H9 (cell line): ENCODE measurements around the gene MAGI1. TPM values are rescaled to one million over a fixed set of nuclear protein-coding genes. Genes with fewer than 3 reads are reported as not detected.

Source experiments
- DNase-seq: peaks from one replicate; pipeline ENCODE4 v3.0.0-alpha.2; 2017
- H2AFZ ChIP-seq: one replicate; pipeline ENCODE4 v1.6.1; 2013; ENCODE audit warnings: mild to moderate bottlenecking, low read length, control low read depth, moderate library complexity
- H2AK5ac ChIP-seq: 2 replicates; pipeline ENCODE4 v1.6.1; 2013; ENCODE audit warnings: low read length, control low read depth, mixed read lengths; ENCODE audit not compliant: insufficient read length
- H2BK120ac ChIP-seq: one replicate; pipeline ENCODE4 v1.6.1; 2013; ENCODE audit warnings: low read depth, mild to moderate bottlenecking, low read length, control low read depth, inconsistent platforms; ENCODE audit not compliant: poor library complexity, severe bottlenecking
- H2BK12ac ChIP-seq: 2 replicates; pipeline ENCODE4 v1.6.1; 2013; ENCODE audit warnings: low read length, control low read depth, mixed read lengths, low read depth; ENCODE audit not compliant: insufficient read length
- H2BK15ac ChIP-seq: 2 replicates; pipeline ENCODE4 v1.6.1; 2013; ENCODE audit warnings: low read depth, low read length, control low read depth
- H2BK20ac ChIP-seq: one replicate; pipeline ENCODE4 v1.6.1; 2013; ENCODE audit warnings: low read depth, mild to moderate bottlenecking, low read length, control low read depth, inconsistent platforms; ENCODE audit not compliant: poor library complexity, severe bottlenecking
- H2BK5ac ChIP-seq: 2 replicates; pipeline ENCODE4 v1.6.1; 2013; ENCODE audit warnings: low read length, control low read depth, mixed read lengths; ENCODE audit not compliant: insufficient read length
- H3K14ac ChIP-seq: 2 replicates; pipeline ENCODE4 v1.6.1; 2013; ENCODE audit warnings: low read length, control low read depth; ENCODE audit not compliant: insufficient read depth
- H3K18ac ChIP-seq: 2 replicates; pipeline ENCODE4 v1.6.1; 2013; ENCODE audit warnings: low read depth, mild to moderate bottlenecking, mixed read lengths, low read length, control low read depth; ENCODE audit not compliant: insufficient read length
- H3K23ac ChIP-seq: 2 replicates; pipeline ENCODE4 v1.6.1; 2013; ENCODE audit warnings: low read length, control low read depth, mixed read lengths, low read depth; ENCODE audit not compliant: insufficient read length
- H3K23me2 ChIP-seq: 2 replicates; pipeline ENCODE4 v1.6.1; 2013; ENCODE audit warnings: low read depth, mild to moderate bottlenecking, mixed read lengths, low read length, control low read depth; ENCODE audit not compliant: insufficient read length, poor library complexity, severe bottlenecking
- H3K27ac ChIP-seq: 2 replicates; pipeline ENCODE4 v1.5.1; 2013; ENCODE audit warnings: low read length, control low read depth, mixed read lengths, low read depth; ENCODE audit not compliant: insufficient read length
- H3K27me3 ChIP-seq: 2 replicates; pipeline ENCODE4 v1.6.1; 2013; ENCODE audit warnings: low read length, control low read depth, inconsistent platforms; ENCODE audit not compliant: insufficient read depth
- H3K4ac ChIP-seq: 2 replicates; pipeline ENCODE4 v1.6.1; 2013; ENCODE audit warnings: low read depth, mild to moderate bottlenecking, control low read depth, inconsistent platforms, low read length, moderate library complexity
- H3K4me1 ChIP-seq: 2 replicates; pipeline ENCODE4 v1.6.1; 2013; ENCODE audit warnings: low read length, control low read depth, inconsistent platforms; ENCODE audit not compliant: insufficient read depth
- H3K4me2 ChIP-seq: 2 replicates; pipeline ENCODE4 v1.6.1; 2013; ENCODE audit warnings: low read length, control low read depth, mixed read lengths; ENCODE audit not compliant: insufficient read length, insufficient read depth
- H3K56ac ChIP-seq: 2 replicates; pipeline ENCODE4 v1.6.1; 2013; ENCODE audit warnings: low read depth, mild to moderate bottlenecking, mixed read lengths, low read length, control low read depth; ENCODE audit not compliant: insufficient read length
- H3K79me1 ChIP-seq: 2 replicates; pipeline ENCODE4 v1.6.1; 2013; ENCODE audit warnings: low read depth, mild to moderate bottlenecking, moderate library complexity, low read length, control low read depth, inconsistent platforms; ENCODE audit not compliant: insufficient read depth, poor library complexity, severe bottlenecking
- H3K79me2 ChIP-seq: 2 replicates; pipeline ENCODE4 v1.6.1; 2013; ENCODE audit warnings: low read length, control low read depth, inconsistent platforms; ENCODE audit not compliant: insufficient read depth
- H3K9ac ChIP-seq: 2 replicates; pipeline ENCODE4 v1.6.1; 2013; ENCODE audit warnings: low read length, control low read depth, mixed read lengths; ENCODE audit not compliant: insufficient read length; ENCODE audit errors: extremely low read depth
- H3K9me3 ChIP-seq: one replicate; pipeline ENCODE4 v1.6.1; 2013; ENCODE audit warnings: low read depth, low read length, inconsistent platforms; ENCODE audit not compliant: control insufficient read depth
- H3T11ph ChIP-seq: one replicate; pipeline ENCODE4 v1.6.1; 2013; ENCODE audit warnings: mild to moderate bottlenecking, low read length, control low read depth, inconsistent platforms
- H4K20me1 ChIP-seq: one replicate; pipeline ENCODE4 v1.6.1; 2013; ENCODE audit not compliant: control insufficient read depth, insufficient read length, insufficient read depth
- H4K5ac ChIP-seq: 2 replicates; pipeline ENCODE4 v1.6.1; 2013; ENCODE audit warnings: low read depth, mild to moderate bottlenecking, mixed read lengths, low read length, control low read depth; ENCODE audit not compliant: insufficient read length
- H4K8ac ChIP-seq: replicated peaks from 2 replicates; pipeline ENCODE4 v1.6.1; 2013; ENCODE audit warnings: low read length, control low read depth, mixed read lengths, low read depth; ENCODE audit not compliant: insufficient read length
- H4K91ac ChIP-seq: 2 replicates; pipeline ENCODE4 v1.6.1; 2013; ENCODE audit warnings: low read depth, mild to moderate bottlenecking, moderate library complexity, mixed read lengths, low read length, control low read depth; ENCODE audit not compliant: insufficient read length
- H3K27ac Mint-ChIP-seq, 3 experiments: 2 replicates in 2 of 3; 3 replicates in 1 of 3; pipeline ENCODE4 v1.8.0; 2020 to 2021; ENCODE audit warnings: mixed read lengths in 3 of 3, mild to moderate bottlenecking in 1 of 3, moderate library complexity in 1 of 3
- H3K27me3 Mint-ChIP-seq: 2 replicates; pipeline ENCODE4 v1.8.0; 2021; ENCODE audit warnings: low read depth, mild to moderate bottlenecking, moderate library complexity, mixed read lengths
- H3K36me3 Mint-ChIP-seq, 3 experiments: 2 replicates in 2 of 3; 3 replicates in 1 of 3; pipeline ENCODE4 v1.8.0; 2020 to 2021; ENCODE audit warnings: low read depth in 3 of 3, mixed read lengths in 3 of 3; ENCODE audit not compliant: insufficient read depth in 1 of 3
- H3K4me1 Mint-ChIP-seq, 2 experiments: 2 replicates each; pipeline ENCODE4 v1.8.0; 2020; ENCODE audit warnings: mixed read lengths in 2 of 2
- H3K4me3 Mint-ChIP-seq, 2 experiments: 2 replicates in 1 of 2; 3 replicates in 1 of 2; pipeline ENCODE4 v1.8.0; 2020 to 2021; ENCODE audit warnings: mild to moderate bottlenecking in 2 of 2, mixed read lengths in 2 of 2, moderate library complexity in 1 of 2
- H3K9me3 Mint-ChIP-seq, 2 experiments: 2 replicates in 1 of 2; 3 replicates in 1 of 2; pipeline ENCODE4 v1.8.0; 2020; ENCODE audit warnings: mild to moderate bottlenecking in 2 of 2, mixed read lengths in 2 of 2, moderate library complexity in 1 of 2
- CTCF ChIP-seq: fragments of 200-600 bp; sonication (generic); conservative IDR thresholded peaks from 3 replicates; pipeline ENCODE4 v1.8.0; 2021; ENCODE audit warnings: antibody characterized with exemption, mild to moderate bottlenecking
- WGBS: extraction: QIAGEN DNeasy Blood & Tissue Kit; methylation state at CpG from one replicate; pipeline ENCODE4 v1.1.7; 2013; ENCODE audit warnings: missing lambda C conversion rate, low lambda C conversion rate, mixed read lengths; ENCODE audit not compliant: insufficient read length; ENCODE audit errors: extremely low coverage; 5-methylcytosine and 5-hydroxymethylcytosine counted together
- total RNA-seq: library from RNA; stranded (reverse); gene quantifications from 2 replicates; pipeline ENCODE4 v1.2.1, GENCODE V29; 2021

Gene MAGI1
- total RNA-seq, 1 experiment from 2014 or later = 65.7 TPM

GRCh38 chr3:65999606-66000005 lies 39.1 kb downstream of the MAGI1 start:
- Histone ChIP-seq H3K4ac (no peak overlapping the region), H3T11ph (no peak overlapping the region), H2BK20ac (no peak overlapping the region), H2BK5ac (no peak overlapping the region), H3K9me3 (no peaks in the 10 kb centered on the region), H3K23ac (no peak overlapping the region), H2BK15ac (no peak overlapping the region), H3K56ac (no peak overlapping the region), H4K20me1 (no peaks in the 10 kb centered on the region), H3K23me2 (no peaks in the 10 kb centered on the region), H3K18ac (no peak overlapping the region), H4K91ac (no peak overlapping the region), H3K79me1 (no peaks in the 10 kb centered on the region), H3K27ac (no peak overlapping the region), H2BK12ac (no peak overlapping the region), H2AFZ (no peak overlapping the region), H2BK120ac (no peak overlapping the region), H3K14ac (no peak overlapping the region), H3K79me2 (peaks cover 7% of the 10 kb centered on the region; the same call in 1 of the 2 replicates), H4K5ac (no peak overlapping the region), H4K8ac (no peak overlapping the region), H2AK5ac (no peak overlapping the region), H3K4me2 (no peak overlapping the region), H3K27me3 (no peaks in the 10 kb centered on the region), H3K4me1 (peaks cover 3% of the 10 kb centered on the region; the same call in 1 of the 2 replicates), H3K9ac (no peak overlapping the region)
- Mint-ChIP-seq H3K27ac (no peak overlapping the region; a peak in 2 of 7 replicates), H3K4me3 (no peak overlapping the region), H3K9me3 (no peaks in the 10 kb centered on the region), H3K36me3 (peaks cover 0 to 4% (median 0%) of the 10 kb centered on the region in 3 experiments; a peak in 2 of 7 replicates), H3K4me1 (peaks cover 36 to 38% of the 10 kb centered on the region in 2 experiments), H3K27me3 (no peaks in the 10 kb centered on the region)
- WGBS = no CpG with 5 or more reads among the region's 8 CpGs
- no peak for TF ChIP-seq CTCF
- no peak for DNase-seq
